ENCODE measurements around the gene CFTR.

Gene CFTR

DNA sequence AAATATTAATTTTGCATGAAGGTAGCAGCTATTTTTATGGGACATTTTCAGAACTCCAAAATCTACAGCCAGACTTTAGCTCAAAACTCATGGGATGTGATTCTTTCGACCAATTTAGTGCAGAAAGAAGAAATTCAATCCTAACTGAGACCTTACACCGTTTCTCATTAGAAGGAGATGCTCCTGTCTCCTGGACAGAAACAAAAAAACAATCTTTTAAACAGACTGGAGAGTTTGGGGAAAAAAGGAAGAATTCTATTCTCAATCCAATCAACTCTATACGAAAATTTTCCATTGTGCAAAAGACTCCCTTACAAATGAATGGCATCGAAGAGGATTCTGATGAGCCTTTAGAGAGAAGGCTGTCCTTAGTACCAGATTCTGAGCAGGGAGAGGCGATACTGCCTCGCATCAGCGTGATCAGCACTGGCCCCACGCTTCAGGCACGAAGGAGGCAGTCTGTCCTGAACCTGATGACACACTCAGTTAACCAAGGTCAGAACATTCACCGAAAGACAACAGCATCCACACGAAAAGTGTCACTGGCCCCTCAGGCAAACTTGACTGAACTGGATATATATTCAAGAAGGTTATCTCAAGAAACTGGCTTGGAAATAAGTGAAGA is 112.3 kb downstream of the CFTR start:
- DNase-seq: no peak

DNA sequence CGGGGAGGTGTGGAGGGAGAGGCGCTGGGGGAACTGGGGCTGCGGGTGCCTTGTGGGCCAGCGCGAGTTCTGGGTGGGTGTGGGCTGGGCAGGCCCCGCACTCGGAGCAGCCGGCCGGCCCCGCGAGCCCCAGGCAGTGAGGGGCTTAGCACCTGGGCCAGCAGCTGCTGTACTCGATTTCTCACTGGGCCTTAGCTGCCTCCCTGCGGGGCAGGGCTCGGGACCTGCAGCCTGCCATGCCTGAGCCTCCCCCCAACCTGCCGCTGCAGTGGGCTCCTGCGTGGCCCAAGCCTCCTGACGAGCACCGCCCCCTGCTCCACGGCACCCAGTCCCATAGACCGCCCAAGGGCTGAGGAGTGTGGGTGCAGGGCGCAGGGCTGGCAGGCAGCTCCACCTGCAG is 116.3 kb downstream of the CFTR start:
- DNase-seq: no peak

DNA sequence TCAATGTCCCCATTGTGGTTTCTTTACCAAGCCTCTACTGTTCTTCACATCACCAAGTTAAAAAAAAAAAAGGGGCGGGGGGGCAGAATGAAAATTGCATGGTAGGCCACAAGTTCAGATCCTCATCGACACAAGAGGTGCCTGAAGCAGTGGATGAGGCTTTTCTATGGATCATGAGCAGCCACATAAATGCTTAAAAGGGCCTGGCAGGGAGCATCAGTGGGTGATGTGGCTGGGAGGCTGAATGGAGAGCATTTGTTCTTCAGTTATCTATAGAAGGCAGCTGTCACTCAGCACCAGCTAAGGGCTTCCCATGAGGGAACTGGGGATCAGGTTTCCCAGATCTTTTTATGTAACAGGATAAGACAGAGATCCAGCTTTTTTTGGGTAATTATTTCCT is 117.9 kb downstream of the CFTR start:
- no peak for DNase-seq

DNA sequence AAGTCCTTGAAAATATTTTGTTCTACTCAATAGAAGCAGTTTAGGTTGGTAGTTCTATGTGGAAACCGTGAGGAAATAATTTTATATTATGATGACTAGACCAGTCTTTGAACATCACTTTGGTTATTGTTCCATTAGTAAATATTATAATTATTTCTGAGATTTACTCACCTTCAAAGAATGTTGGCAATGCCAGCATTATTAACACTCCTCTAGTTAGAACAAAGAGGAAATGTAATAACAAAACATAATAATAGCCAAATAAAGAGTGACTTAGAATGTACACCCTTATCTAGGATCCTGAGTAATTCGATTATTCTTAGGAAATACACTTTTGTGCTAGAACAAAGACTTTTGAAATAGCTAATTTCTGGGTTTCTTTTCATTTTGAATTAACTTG is 121.1 kb downstream of the CFTR start:
- DNase-seq: no peak

DNA sequence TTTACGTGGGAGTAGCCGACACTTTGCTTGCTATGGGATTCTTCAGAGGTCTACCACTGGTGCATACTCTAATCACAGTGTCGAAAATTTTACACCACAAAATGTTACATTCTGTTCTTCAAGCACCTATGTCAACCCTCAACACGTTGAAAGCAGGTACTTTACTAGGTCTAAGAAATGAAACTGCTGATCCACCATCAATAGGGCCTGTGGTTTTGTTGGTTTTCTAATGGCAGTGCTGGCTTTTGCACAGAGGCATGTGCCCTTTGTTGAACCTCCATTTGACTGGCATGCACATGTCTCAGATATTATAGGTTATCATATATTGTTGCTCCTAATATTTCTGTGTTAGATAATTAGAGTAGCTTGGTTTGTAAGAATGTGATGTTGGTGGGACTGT is 123.8 kb downstream of the CFTR start:
- no peak for DNase-seq

DNA sequence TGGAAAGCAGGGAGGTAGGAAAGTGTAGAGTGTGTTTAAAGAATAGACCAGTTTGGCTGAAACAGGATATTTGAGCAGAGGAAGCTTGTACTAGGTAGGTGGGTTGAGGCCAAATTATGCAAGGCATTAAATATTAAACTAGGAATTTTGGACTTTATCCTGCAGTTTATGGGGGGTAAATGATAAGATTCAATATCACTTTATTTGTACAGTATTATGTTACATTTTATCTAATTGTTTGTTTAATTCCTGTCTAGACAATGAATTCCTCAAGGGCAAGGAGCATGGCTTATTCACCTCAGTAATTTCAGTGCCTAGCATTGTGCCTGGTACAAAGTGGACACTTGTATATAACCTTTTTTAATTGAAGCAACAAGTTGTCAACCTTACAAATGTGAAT is 125.9 kb downstream of the CFTR start:
- no peak for DNase-seq

DNA sequence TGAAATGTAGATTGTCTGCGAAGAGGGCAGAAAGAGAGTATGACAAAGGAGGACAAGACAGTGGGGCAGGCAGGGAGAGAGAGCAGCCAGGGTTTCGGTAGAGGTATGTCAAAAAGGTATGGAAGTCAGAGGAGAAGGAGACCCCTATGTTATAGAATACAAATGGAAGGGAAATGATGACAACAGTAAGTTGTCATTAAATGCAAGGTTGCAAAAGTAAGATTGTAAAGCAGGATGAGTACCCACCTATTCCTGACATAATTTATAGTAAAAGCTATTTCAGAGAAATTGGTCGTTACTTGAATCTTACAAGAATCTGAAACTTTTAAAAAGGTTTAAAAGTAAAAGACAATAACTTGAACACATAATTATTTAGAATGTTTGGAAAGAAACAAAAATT is 126.3 kb downstream of the CFTR start:
- DNase-seq: no peak

DNA sequence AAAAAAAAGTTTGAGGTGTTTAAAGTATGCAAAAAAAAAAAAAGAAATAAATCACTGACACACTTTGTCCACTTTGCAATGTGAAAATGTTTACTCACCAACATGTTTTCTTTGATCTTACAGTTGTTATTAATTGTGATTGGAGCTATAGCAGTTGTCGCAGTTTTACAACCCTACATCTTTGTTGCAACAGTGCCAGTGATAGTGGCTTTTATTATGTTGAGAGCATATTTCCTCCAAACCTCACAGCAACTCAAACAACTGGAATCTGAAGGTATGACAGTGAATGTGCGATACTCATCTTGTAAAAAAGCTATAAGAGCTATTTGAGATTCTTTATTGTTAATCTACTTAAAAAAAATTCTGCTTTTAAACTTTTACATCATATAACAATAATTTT is 130.6 kb downstream of the CFTR start:
- no peak for DNase-seq

DNA sequence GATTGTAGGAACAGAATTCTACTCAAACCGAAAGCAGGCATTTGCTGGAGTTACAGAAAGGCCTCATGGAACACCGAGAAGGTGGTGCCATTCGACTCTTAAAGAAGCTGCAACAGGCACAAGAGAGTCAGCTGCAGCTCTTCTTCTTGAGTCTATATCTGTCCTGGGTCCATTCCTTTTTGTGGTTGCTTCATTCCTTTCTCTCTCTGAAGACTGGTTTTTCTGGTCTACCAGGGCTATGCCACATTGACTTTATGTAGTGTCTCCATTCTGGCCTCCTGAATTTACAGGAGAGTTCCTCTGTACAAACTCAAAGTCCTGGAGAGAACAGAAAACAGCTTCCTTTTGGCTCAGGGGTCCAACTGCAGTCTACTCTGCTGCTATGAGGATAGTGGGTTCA is 132.8 kb downstream of the CFTR start:
- no peak for DNase-seq

DNA sequence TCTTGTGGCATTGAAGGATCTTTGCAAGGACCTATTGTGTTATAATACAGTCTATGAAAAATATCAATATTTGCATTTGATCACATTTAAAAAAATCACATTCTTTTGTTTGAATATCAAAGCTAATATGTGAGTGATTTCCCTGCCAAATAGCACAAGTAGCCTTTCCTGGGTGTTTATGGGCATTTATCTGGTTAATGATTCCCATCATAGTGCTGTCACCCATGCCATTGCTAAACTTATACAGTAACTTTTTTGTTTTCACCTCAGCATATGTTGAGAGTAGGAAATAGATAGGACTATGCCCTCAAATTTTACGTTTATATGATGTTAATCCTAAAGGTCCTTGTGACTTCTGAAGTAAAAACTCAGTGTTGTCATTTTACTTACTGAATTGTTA is 136.9 kb downstream of the CFTR start:
- no peak for DNase-seq

DNA sequence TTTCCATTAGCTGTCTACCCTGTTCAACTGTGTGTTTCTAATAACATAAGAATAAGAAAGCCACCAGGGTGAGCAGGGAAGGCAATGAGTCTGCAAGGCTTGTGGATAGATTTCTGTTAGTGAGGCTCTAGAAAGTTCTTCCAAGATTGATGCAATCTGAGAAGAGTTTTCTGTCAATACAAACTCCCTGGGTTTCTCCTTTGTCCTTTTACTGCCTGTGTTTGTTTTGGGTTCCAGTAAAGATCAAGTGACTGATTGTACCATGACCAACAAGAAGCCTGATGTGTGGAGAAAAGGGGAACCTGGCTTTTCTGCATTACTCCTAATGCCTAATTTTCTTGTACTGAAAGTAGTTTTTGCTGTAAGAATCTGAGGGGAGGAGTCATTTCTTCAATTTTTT is 139.9 kb downstream of the CFTR start:
- DNase-seq: no peak

DNA sequence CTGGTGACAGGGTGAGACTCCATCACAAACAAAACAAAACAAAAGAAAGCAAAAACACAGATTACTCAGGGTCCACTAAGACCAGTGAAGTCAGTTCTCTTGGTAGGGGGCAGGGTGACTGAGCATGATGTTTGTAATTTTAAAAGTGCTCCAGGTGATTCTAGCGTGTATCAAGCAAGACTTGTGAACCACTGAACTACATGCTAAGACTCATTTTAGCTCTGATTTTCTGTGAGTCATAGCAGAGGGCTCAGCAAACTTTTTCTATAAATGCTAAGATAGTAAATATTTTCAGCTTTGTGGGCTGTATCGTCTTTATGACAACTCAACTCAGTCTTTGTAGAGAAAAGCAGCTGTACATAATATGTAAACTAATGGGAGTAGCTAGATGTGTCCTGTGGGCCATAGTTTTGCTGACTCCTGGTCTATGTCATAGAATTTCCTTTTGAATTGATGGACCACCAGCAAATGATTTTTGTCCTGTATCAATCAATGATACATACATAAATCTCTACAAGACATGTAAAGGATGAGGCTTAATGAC is 141.3 kb downstream of the CFTR start:
- no peak for DNase-seq

DNA sequence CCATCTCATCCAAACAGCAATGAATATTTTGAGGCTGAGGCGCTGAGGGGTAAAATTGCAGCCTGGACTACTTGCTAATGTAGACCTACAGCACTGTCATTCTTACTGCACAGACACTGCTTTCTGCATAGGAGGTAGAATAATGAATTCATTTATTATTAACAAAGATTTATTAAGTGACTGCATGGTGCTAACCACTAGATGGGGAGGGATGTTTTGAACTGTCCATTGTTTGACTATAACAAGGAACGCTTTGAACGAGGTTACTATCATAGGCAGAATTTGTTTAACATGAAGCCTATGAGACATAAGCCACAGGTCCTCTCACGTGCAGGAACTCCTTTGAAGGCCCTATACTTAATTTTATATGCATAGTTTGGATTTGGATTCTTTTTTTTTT is 143.8 kb downstream of the CFTR start:
- no peak for DNase-seq

DNA sequence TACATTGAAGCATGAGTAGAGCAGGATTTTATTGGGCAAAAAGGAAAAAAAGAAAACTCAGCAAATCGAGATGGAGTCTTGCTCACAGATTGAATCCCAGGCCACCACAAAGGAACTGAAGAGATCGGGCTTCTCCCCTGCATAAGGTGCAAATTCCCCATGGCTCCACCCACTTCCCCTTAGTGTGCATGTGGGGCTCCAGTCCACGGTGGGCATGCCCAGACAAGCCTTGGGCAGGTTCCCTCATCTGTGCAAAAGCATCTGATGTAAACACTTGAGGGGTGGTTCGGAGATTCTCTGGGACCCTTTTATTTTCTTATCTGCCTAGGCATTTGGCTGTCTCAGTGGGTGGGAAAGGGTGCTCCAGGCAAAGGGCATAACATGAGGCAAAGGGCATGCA is 150.7 kb downstream of the CFTR start:
- no peak for DNase-seq

DNA sequence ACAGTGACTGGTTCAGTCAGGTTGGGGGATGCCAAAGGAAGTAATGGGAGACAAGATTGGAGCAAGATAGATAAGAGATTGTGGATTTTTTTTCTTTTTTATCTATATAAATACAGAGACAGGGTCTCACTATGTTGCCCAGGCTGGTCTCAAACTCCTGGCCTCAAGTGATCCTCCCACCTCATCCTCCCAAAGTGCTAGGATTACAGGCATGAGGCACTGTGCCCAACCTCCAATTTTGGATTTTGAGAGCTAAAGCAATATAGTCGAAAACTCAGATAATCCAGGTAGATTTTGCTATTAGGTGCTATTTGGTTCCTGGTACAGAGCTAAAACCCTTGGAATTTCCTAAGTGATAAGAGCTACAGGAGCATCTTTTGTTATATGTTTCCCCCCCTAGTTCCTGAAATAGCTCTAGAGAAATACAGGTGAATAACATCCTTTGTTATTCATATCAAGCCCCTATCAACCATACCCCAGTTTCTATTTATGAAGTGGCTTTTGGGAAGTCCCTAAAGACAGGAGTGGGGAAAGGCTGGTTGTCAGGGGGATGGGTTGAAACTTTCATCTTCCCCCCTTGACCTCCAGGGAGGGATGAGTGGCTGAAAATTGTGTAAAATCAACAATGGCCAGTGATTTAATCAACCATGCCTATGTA is 151.2 kb downstream of the CFTR start:
- DNase-seq: no peak

DNA sequence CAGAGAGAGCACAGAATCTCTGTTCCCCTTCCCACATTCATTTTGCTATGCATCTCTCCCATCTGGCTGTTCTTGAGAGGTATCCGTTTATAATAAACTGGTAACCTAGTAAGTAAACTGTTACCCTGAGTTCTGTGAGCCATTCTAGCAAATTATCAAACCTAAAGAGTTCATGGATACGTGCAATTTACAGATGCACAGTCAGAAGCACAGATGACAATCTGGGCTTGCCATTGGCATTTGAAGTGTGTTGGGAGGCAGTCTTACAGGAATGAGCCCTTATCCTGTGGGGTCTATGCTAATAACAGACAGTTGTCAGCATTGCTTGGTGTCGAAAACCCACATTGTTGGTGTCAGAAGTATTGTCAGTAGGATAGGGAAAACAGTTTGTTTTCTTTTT is 151.8 kb downstream of the CFTR start:
- DNase-seq: no peak

DNA sequence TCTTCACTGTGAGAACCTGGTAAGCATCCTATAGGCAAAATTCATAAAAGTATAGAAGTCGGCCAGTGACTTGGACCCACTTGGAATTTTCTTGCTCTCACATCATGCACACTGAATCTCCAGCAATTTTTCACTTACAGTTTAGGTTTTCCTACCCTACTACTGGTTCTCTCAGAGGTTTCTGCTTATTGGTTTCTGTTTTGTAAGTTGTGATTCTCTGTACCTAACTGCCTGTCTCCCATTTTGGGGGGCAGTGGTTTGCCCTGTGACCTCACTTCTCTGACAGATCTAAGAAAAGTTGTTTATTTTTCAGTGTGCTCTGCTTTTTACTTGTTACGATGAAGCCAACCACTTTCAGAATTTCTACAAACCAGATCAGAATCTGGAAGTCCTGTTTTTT is 158.1 kb downstream of the CFTR start:
- no peak for DNase-seq

DNA sequence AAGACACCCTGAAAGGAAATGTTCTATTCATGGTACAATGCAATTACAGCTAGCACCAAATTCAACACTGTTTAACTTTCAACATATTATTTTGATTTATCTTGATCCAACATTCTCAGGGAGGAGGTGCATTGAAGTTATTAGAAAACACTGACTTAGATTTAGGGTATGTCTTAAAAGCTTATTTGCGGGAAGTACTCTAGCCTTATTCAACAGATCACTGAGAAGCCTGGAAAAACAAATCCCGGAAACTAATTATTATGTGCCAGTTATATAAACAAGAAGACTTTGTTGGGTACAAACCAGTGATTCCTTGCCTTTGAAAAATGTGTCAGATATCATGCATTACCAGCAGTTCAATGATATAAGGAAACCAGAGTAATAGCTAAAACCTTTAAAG is 160.1 kb downstream of the CFTR start:
- no peak for DNase-seq

DNA sequence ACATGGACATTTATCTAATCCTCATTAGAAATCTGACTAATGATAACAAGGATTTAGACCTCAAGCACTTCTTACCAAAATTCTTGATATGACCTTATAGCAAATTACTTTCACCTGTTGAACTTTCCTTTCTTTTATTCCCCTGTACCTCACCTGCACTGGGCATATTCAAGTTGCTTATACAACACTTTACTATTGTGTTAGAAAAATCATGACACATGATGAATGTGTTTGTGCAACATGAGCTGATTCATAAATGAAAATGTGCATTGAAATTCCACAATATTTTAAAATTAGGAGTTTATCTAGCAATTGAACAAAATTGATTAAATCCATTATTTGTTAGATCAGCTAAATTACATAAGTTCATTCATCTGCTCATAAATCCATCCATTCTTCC is 160.6 kb downstream of the CFTR start:
- DNase-seq: no peak

DNA sequence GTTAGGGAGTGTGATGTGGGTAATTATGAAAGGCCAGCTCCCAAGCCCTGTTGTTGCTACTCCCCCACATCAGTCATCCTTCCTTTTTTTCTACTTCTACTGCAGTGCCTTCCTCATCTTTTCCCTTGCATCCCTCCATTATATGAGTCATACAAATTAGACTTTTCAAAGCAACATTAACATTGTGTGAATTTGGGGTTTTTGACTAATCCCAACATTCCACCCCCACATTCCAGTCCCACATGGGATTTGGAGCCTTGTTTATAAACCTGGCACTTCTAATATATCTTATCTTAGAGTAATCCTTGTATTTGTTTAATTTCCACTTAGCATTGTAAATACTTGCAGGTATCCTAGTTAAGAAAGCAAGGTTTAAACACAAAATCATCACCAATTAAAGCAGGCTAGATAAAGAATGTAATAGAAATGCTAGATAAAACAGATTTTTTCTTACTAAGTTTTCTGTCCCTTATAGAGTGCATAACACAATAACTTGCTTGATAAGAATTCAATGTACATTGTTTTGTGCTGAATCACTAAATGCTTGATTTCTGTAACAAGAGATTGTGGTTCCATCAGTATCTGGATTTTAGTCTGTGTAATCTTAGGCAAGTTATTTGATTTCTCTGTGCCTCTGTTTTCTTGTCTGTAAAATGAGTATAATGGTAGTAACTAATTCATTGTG is 165.8 kb downstream of the CFTR start:
- DNase-seq: no peak

DNA sequence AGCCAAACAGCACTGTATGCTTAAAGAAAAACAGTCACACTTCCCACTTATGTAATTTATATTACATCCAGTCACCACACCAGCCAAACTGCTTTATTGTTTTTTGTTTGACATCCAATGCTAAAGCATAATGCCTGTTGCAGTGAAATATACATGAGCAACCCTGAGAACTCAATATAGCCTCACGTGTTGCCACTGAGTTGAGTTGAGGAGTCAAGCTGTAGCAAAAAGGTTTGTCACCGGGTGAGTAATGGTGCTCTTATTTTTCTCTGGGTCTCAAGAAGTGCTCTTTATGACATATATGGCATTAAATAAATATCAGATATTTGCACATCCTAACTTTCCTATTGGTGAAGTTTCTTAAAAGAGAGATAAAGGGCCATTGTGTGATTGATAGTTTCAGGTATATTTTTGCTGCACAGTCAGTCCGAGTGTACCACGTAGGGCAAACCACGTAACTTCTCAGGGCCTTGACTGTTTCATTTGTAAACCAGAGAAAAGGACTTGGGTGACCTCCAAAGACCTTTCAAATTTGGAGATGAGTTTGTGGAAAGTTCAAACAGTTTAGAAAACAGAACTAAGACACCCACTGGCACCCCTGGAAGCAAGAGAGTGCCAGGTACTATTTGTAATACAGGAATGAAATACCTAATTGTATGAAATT is 168.5 kb downstream of the CFTR start:
- DNase-seq: no peak

DNA sequence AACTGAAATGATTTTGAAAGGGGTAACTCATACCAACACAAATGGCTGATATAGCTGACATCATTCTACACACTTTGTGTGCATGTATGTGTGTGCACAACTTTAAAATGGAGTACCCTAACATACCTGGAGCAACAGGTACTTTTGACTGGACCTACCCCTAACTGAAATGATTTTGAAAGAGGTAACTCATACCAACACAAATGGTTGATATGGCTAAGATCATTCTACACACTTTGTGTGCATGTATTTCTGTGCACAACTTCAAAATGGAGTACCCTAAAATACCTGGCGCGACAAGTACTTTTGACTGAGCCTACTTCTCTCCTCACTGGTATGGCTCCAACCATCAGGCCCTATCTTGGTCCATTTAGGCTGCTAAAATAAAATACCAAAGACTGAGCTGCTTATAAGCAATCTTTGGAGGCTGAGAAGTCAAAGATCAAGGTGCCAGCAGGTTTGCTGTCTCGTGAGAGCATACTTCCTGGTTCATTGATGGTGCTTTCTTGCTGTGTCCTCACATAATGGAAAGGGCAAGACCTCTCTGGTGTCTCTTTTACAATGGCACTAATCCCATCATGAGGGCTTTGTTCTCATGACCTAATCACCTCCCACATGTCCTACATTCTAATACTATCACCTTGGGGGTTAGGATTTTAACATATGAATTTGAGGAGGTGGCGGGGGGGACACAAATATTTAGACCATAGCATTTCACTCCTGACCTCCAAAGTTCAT is 173.3 kb downstream of the CFTR start:
- no peak for DNase-seq

DNA sequence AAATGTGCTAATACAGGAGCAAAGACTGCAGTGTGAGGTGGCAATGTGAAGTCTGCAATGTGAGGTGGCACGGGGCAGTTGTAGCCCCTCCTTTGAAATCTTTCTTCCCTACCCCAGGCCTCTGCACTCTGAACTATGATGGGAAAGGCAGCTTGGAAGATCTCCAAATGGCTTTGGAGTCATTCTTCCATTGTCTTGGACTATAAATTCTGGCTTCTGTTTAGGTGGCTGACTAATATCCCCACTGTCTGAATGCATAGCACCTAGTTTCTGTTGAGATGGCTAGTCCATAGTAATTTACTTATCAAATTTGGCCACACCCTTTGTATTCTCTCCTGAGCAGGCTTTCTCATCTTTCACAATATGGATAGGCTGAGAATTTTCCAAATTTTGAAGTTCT is 175.0 kb downstream of the CFTR start:
- no peak for DNase-seq
